Measurements from ENCODE around the gene GOLGB1.

GOLGB1 gene

GRCh38 chr3:121649645-121650044, 99.9 kb downstream of the GOLGB1 start:
- no peak overlapping the region for H3K27ac Mint-ChIP-seq
- no peaks in the 10 kb centered on the region for H3K9me3 Mint-ChIP-seq (ENCODE audit: low read depth)
- no peak overlapping the region for H3K4me3 Mint-ChIP-seq
- no peaks in the 10 kb centered on the region for H3K27me3 Mint-ChIP-seq
- peaks cover 58% of the 10 kb centered on the region for H3K4me1 Mint-ChIP-seq (ENCODE audit: low read depth)
- H3K36me3 Mint-ChIP-seq: peaks cover 10% of the 10 kb centered on the region

GRCh38 chr3:121648219-121648958, 101.2 kb downstream of the GOLGB1 start:
- Mint-ChIP-seq H3K4me1 (ENCODE audit: low read depth) (peaks cover 45% of the 10 kb centered on the region), H3K27me3 (no peaks in the 10 kb centered on the region), H3K4me3 (no peak overlapping the region), H3K9me3 (ENCODE audit: low read depth) (no peaks in the 10 kb centered on the region), H3K27ac (peak overlapping the region; percentile 34), H3K36me3 (peaks cover 7% of the 10 kb centered on the region)

- no peaks in the 10 kb centered on the region for H3K27me3 Mint-ChIP-seq
- no peak overlapping the region for H3K4me3 Mint-ChIP-seq
- H3K9me3 Mint-ChIP-seq (ENCODE audit: low read depth): no peaks in the 10 kb centered on the region
- H3K4me1 Mint-ChIP-seq (ENCODE audit: low read depth): peaks cover 31% of the 10 kb centered on the region
- peaks cover 12% of the 10 kb centered on the region for H3K36me3 Mint-ChIP-seq
- no peak overlapping the region for H3K27ac Mint-ChIP-seq
These were observed 104.5 kb downstream of the GOLGB1 start for GRCh38 chr3:121645054-121645453.

GRCh38 chr3:121642601-121643314, 106.8 kb downstream of the GOLGB1 start:
- H3K4me3 Mint-ChIP-seq: no peak overlapping the region
- H3K9me3 Mint-ChIP-seq (ENCODE audit: low read depth): no peaks in the 10 kb centered on the region
- H3K27me3 Mint-ChIP-seq: no peaks in the 10 kb centered on the region
- H3K4me1 Mint-ChIP-seq (ENCODE audit: low read depth): peaks cover 23% of the 10 kb centered on the region
- peak overlapping the region; percentile 46 for H3K27ac Mint-ChIP-seq
- peaks cover 12% of the 10 kb centered on the region for H3K36me3 Mint-ChIP-seq

- H3K4me3 Mint-ChIP-seq: no peak overlapping the region
- H3K27ac Mint-ChIP-seq: peak overlapping the region; percentile 58
- peaks cover 21% of the 10 kb centered on the region for H3K4me1 Mint-ChIP-seq (ENCODE audit: low read depth)
- no peaks in the 10 kb centered on the region for H3K9me3 Mint-ChIP-seq (ENCODE audit: low read depth)
- H3K27me3 Mint-ChIP-seq: no peaks in the 10 kb centered on the region
- H3K36me3 Mint-ChIP-seq: peaks cover 18% of the 10 kb centered on the region
These were observed 108.4 kb downstream of the GOLGB1 start for GRCh38 chr3:121641127-121641526.

- H3K9me3 Mint-ChIP-seq (ENCODE audit: low read depth): no peaks in the 10 kb centered on the region
- no peaks in the 10 kb centered on the region for H3K27me3 Mint-ChIP-seq
- peaks cover 19% of the 10 kb centered on the region for H3K36me3 Mint-ChIP-seq
- H3K4me3 Mint-ChIP-seq: no peak overlapping the region
- peaks cover 21% of the 10 kb centered on the region for H3K4me1 Mint-ChIP-seq (ENCODE audit: low read depth)
- H3K27ac Mint-ChIP-seq: peak overlapping the region; percentile 47
These were observed 111.6 kb downstream of the GOLGB1 start for GRCh38 chr3:121637922-121638321.

GRCh38 chr3:121630355-121630754, 119.2 kb downstream of the GOLGB1 start:
- Mint-ChIP-seq H3K36me3 (peaks cover 11% of the 10 kb centered on the region), H3K9me3 (ENCODE audit: low read depth) (no peaks in the 10 kb centered on the region), H3K4me1 (ENCODE audit: low read depth) (no peaks in the 10 kb centered on the region), H3K27me3 (no peaks in the 10 kb centered on the region), H3K27ac (peak overlapping the region; percentile 24), H3K4me3 (no peak overlapping the region)

GRCh38 chr3:121629601-121630000, 119.9 kb downstream of the GOLGB1 start:
- Mint-ChIP-seq H3K27me3 (no peaks in the 10 kb centered on the region), H3K4me1 (ENCODE audit: low read depth) (no peaks in the 10 kb centered on the region), H3K9me3 (ENCODE audit: low read depth) (no peaks in the 10 kb centered on the region), H3K27ac (peak overlapping the region; percentile 69), H3K4me3 (no peak overlapping the region), H3K36me3 (peaks cover 11% of the 10 kb centered on the region)

GRCh38 chr3:121627622-121628021, 121.9 kb downstream of the GOLGB1 start:
- H3K4me3 Mint-ChIP-seq: no peak overlapping the region
- no peak overlapping the region for H3K27ac Mint-ChIP-seq
- H3K27me3 Mint-ChIP-seq: no peaks in the 10 kb centered on the region
- no peaks in the 10 kb centered on the region for H3K9me3 Mint-ChIP-seq (ENCODE audit: low read depth)
- no peaks in the 10 kb centered on the region for H3K4me1 Mint-ChIP-seq (ENCODE audit: low read depth)
- H3K36me3 Mint-ChIP-seq: peaks cover 8% of the 10 kb centered on the region

- no peak overlapping the region for H3K27ac Mint-ChIP-seq
- no peaks in the 10 kb centered on the region for H3K9me3 Mint-ChIP-seq (ENCODE audit: low read depth)
- peaks cover 8% of the 10 kb centered on the region for H3K36me3 Mint-ChIP-seq
- no peaks in the 10 kb centered on the region for H3K27me3 Mint-ChIP-seq
- H3K4me1 Mint-ChIP-seq (ENCODE audit: low read depth): no peaks in the 10 kb centered on the region
- H3K4me3 Mint-ChIP-seq: no peak overlapping the region
These were observed 122.3 kb downstream of the GOLGB1 start for GRCh38 chr3:121627211-121627610.

GRCh38 chr3:121626495-121626894, 123.0 kb downstream of the GOLGB1 start:
- H3K9me3 Mint-ChIP-seq (ENCODE audit: low read depth): no peaks in the 10 kb centered on the region
- peaks cover 8% of the 10 kb centered on the region for H3K36me3 Mint-ChIP-seq
- no peak overlapping the region for H3K27ac Mint-ChIP-seq
- H3K4me3 Mint-ChIP-seq: no peak overlapping the region
- no peaks in the 10 kb centered on the region for H3K4me1 Mint-ChIP-seq (ENCODE audit: low read depth)
- no peaks in the 10 kb centered on the region for H3K27me3 Mint-ChIP-seq

- no peaks in the 10 kb centered on the region for H3K4me1 Mint-ChIP-seq (ENCODE audit: low read depth)
These were observed 125.2 kb downstream of the GOLGB1 start for GRCh38 chr3:121624147-121624899.

GRCh38 chr3:121621491-121621890, 128.1 kb downstream of the GOLGB1 start:
- Mint-ChIP-seq H3K4me1 (ENCODE audit: low read depth) (no peaks in the 10 kb centered on the region), H3K27me3 (peaks cover 1% of the 10 kb centered on the region), H3K9me3 (ENCODE audit: low read depth) (no peaks in the 10 kb centered on the region), H3K27ac (no peak overlapping the region), H3K36me3 (no peaks in the 10 kb centered on the region), H3K4me3 (no peak overlapping the region)

More at GRCh38 chr3:121624147-121624899, 125.2 kb downstream of the GOLGB1 start:
- Mint-ChIP-seq H3K27ac (no peak overlapping the region), H3K9me3 (ENCODE audit: low read depth) (no peaks in the 10 kb centered on the region), H3K4me3 (no peak overlapping the region), H3K36me3 (peaks cover 2% of the 10 kb centered on the region), H3K27me3 (peaks cover 1% of the 10 kb centered on the region)

GRCh38 chr3:121619691-121620090, 129.8 kb downstream of the GOLGB1 start:
- Mint-ChIP-seq H3K4me3 (no peak overlapping the region), H3K9me3 (ENCODE audit: low read depth) (no peaks in the 10 kb centered on the region), H3K27me3 (peaks cover 1% of the 10 kb centered on the region)

More at GRCh38 chr3:121619691-121620090, 129.8 kb downstream of the GOLGB1 start:
- Mint-ChIP-seq H3K36me3 (no peaks in the 10 kb centered on the region), H3K27ac (no peak overlapping the region), H3K4me1 (ENCODE audit: low read depth) (no peaks in the 10 kb centered on the region)

Measured in activated naive CD8-positive, alpha-beta T cell (primary cell).